ENCODE measurements around the gene COQ2. TPM values are rescaled to one million over a fixed set of nuclear protein-coding genes. Genes with fewer than 3 reads are reported as not detected.
"Not testable (repeated sequence)": the region's sequence is repeated elsewhere in the genome, so short reads cannot be mapped to it uniquely, and the experiment has no call there.

COQ2 gene
- polyA plus RNA-seq, 4 donors, result 14.3 to 18.3 (median 15.7) TPM

GRCh38 chr4:83288381-83288780, 3.8 kb upstream of the COQ2 start:
- DNase-seq (ENCODE audit: low read depth in 4 of 4, low spot score in 3 of 4), result not testable (repeated sequence)

GRCh38 chr4:83285055-83285407, 433 bp upstream of the COQ2 start:
- DNase-seq (ENCODE audit: low read depth in 4 of 4, low spot score in 3 of 4), result peak in 2 of 4 donors; percentile 10 to 43

- DNase-seq (ENCODE audit: low read depth in 4 of 4, low spot score in 3 of 4), result no peak
Observed at GRCh38 chr4:83283181-83283580, 1.4 kb downstream of the COQ2 start.

- DNase-seq (ENCODE audit: low read depth in 4 of 4, low spot score in 3 of 4), result peak in 1 of 4 donors; percentile 26
Observed at GRCh38 chr4:83282049-83282535, 2.5 kb downstream of the COQ2 start.

- DNase-seq (ENCODE audit: low read depth in 4 of 4, low spot score in 3 of 4), result no peak
Observed at GRCh38 chr4:83281307-83281706, 3.3 kb downstream of the COQ2 start.

- no peak for DNase-seq (ENCODE audit: low read depth in 4 of 4, low spot score in 3 of 4)
Observed at GRCh38 chr4:83276299-83277040, 8.1 kb downstream of the COQ2 start.

GRCh38 chr4:83273926-83274325, 10.7 kb downstream of the COQ2 start:
- not testable (repeated sequence) for DNase-seq (ENCODE audit: low read depth in 4 of 4, low spot score in 3 of 4)

GRCh38 chr4:83272900-83273299, 11.7 kb downstream of the COQ2 start:
- DNase-seq (ENCODE audit: low read depth in 4 of 4, low spot score in 3 of 4), result no peak

- DNase-seq (ENCODE audit: low read depth in 4 of 4, low spot score in 3 of 4), result no peak
Observed at GRCh38 chr4:83269256-83269655, 15.3 kb downstream of the COQ2 start.

- DNase-seq (ENCODE audit: low read depth in 4 of 4, low spot score in 3 of 4), result no peak
Observed at GRCh38 chr4:83268491-83268890, 16.1 kb downstream of the COQ2 start.

- no peak for DNase-seq (ENCODE audit: low read depth in 4 of 4, low spot score in 3 of 4)
Observed at GRCh38 chr4:83267830-83268475, 16.6 kb downstream of the COQ2 start.

GRCh38 chr4:83267121-83267829, 17.3 kb downstream of the COQ2 start:
- no peak for DNase-seq (ENCODE audit: low read depth in 4 of 4, low spot score in 3 of 4)

- no peak for DNase-seq (ENCODE audit: low read depth in 4 of 4, low spot score in 3 of 4)
Observed at GRCh38 chr4:83266689-83267088, 17.9 kb downstream of the COQ2 start.

GRCh38 chr4:83263106-83263505, 21.5 kb downstream of the COQ2 start:
- no peak for DNase-seq (ENCODE audit: low read depth in 4 of 4, low spot score in 3 of 4)

- no peak for DNase-seq (ENCODE audit: low read depth in 4 of 4, low spot score in 3 of 4)
Observed at GRCh38 chr4:83262682-83263081, 21.9 kb downstream of the COQ2 start.

- DNase-seq (ENCODE audit: low read depth in 4 of 4, low spot score in 3 of 4), result no peak
Observed at GRCh38 chr4:83261307-83261706, 23.3 kb downstream of the COQ2 start.

- DNase-seq (ENCODE audit: low read depth in 4 of 4, low spot score in 3 of 4), result no peak
Observed at GRCh38 chr4:83259586-83259985, 25.0 kb downstream of the COQ2 start.

GRCh38 chr4:83258461-83258860, 26.1 kb downstream of the COQ2 start:
- no peak for DNase-seq (ENCODE audit: low read depth in 4 of 4, low spot score in 3 of 4)

GRCh38 chr4:83257811-83258210, 26.8 kb downstream of the COQ2 start:
- no peak for DNase-seq (ENCODE audit: low read depth in 4 of 4, low spot score in 3 of 4)

- DNase-seq (ENCODE audit: low read depth in 4 of 4, low spot score in 3 of 4), result peak; percentile 28 to 45 (median 34)
Observed at GRCh38 chr4:83255584-83255983, 29.0 kb downstream of the COQ2 start.

- peak in 1 of 4 donors; percentile 21 for DNase-seq (ENCODE audit: low read depth in 4 of 4, low spot score in 3 of 4)
Observed at GRCh38 chr4:83252782-83253405, 31.7 kb downstream of the COQ2 start.
